Activated T-helper 9 cell treated with anti-CD3 and anti-CD28 coated beads, Interleukin-2, amount 50 U/mL, for 16 hours (primary cell): ENCODE measurements around the gene NEURL1B.
A peak's percentile ranks its signal among the peaks of the same experiment; 100 is the strongest.

Experiments used
- DNase-seq: peaks from one replicate; pipeline ENCODE4 v3.0.0-alpha.2; 2020; ENCODE audit warnings: low read depth

Gene NEURL1B

GRCh38 chr5:172678902-172679301, 37.8 kb downstream of the NEURL1B start:
- DNase-seq = no peak

GRCh38 chr5:172679628-172680212, 38.7 kb downstream of the NEURL1B start:
- DNase-seq = no peak

- DNase-seq = no peak
These were observed 39.9 kb downstream of the NEURL1B start for GRCh38 chr5:172680921-172681320.

GRCh38 chr5:172681421-172681820, 40.4 kb downstream of the NEURL1B start:
- no peak for DNase-seq

GRCh38 chr5:172683264-172683644, 42.2 kb downstream of the NEURL1B start:
- DNase-seq = no peak

- DNase-seq = peak; percentile 45
These were observed 42.8 kb downstream of the NEURL1B start for GRCh38 chr5:172683645-172684471.

- DNase-seq = no peak
These were observed 44.0 kb downstream of the NEURL1B start for GRCh38 chr5:172685091-172685490.

- no peak for DNase-seq
These were observed 45.0 kb downstream of the NEURL1B start for GRCh38 chr5:172686111-172686510.

- DNase-seq = no peak
These were observed 45.7 kb downstream of the NEURL1B start for GRCh38 chr5:172686539-172687390.

GRCh38 chr5:172687940-172688339, 46.9 kb downstream of the NEURL1B start:
- DNase-seq = no peak

GRCh38 chr5:172688349-172689217, 47.5 kb downstream of the NEURL1B start:
- no peak for DNase-seq

- DNase-seq = no peak
These were observed 48.1 kb downstream of the NEURL1B start for GRCh38 chr5:172689218-172689572.

- DNase-seq = no peak
These were observed 48.7 kb downstream of the NEURL1B start for GRCh38 chr5:172689801-172690200.

- no peak for DNase-seq
These were observed 49.4 kb downstream of the NEURL1B start for GRCh38 chr5:172690258-172691075.

- no peak for DNase-seq
These were observed 50.8 kb downstream of the NEURL1B start for GRCh38 chr5:172691886-172692285.

GRCh38 chr5:172692451-172692850, 51.4 kb downstream of the NEURL1B start:
- DNase-seq = no peak

GRCh38 chr5:172692981-172693380, 51.9 kb downstream of the NEURL1B start:
- DNase-seq = no peak

GRCh38 chr5:172694061-172694460, 53.0 kb downstream of the NEURL1B start:
- DNase-seq = no peak

- DNase-seq = no peak
These were observed 53.5 kb downstream of the NEURL1B start for GRCh38 chr5:172694541-172694940.

GRCh38 chr5:172695232-172696054, 54.4 kb downstream of the NEURL1B start:
- DNase-seq = no peak
